Caco-2 (cell line): ENCODE data around the gene PSMB9. TPM values are rescaled to one million over a fixed set of nuclear protein-coding genes. Genes with fewer than 3 reads are reported as not detected.

Experiments used
- BruUV-seq: library from RNA; stranded (reverse); fragments of 400-500 nt; replicated peaks from 2 replicates; lab custom pipeline; 2021; lab: Mats Ljungman, UMichigan
- CTCF ChIA-PET: fragments of 300-600 bp; sonication (Branson Sonifier 250); formaldehyde crosslinking; loops from one replicate; lab custom pipeline; 2022; ENCODE audit warnings: antibody characterized with exemption; lab: Charles Lee
- POLR2A ChIA-PET: fragments of 300-600 bp; sonication (Branson Sonifier 250); formaldehyde crosslinking; loops from one replicate; lab custom pipeline; 2022; ENCODE audit warnings: antibody characterized with exemption; lab: Charles Lee
- DNase-seq, 2 experiments: peaks; one replicate each; pipeline versions ENCODE4 v3.0.0 to v3.0.0-alpha.2; 2020 to 2022
- H3K27me3 ChIP-seq: replicated peaks from 2 replicates; pipeline ENCODE4 v1.6.0; 2011; ENCODE audit warnings: low read length; ENCODE audit not compliant: control insufficient read depth, insufficient read depth
- H3K36me3 ChIP-seq: 2 replicates; pipeline ENCODE4 v1.5.1; 2011; ENCODE audit warnings: low read length; ENCODE audit not compliant: control insufficient read depth, insufficient read depth
- H3K4me1 ChIP-seq: fragments of 250-450 bp; sonication (Bioruptor Pico); 2 replicates; pipeline ENCODE4 v1.5.1; 2020; ENCODE audit warnings: mild to moderate bottlenecking
- H3K4me3 ChIP-seq: 2 replicates; pipeline ENCODE4 v1.5.1; 2011; ENCODE audit warnings: low read depth, mild to moderate bottlenecking, control low read depth, low read length
- H3K9me3 ChIP-seq: fragments of 250-450 bp; sonication (Bioruptor Pico); 2 replicates; pipeline ENCODE4 v1.5.1; 2020; ENCODE audit warnings: mild to moderate bottlenecking, moderate library complexity
- H3K27ac Mint-ChIP-seq: one replicate; pipeline ENCODE4 v1.8.0; 2022; ENCODE audit warnings: mixed read lengths; ENCODE audit not compliant: unreplicated experiment
- H3K27me3 Mint-ChIP-seq: one replicate; pipeline ENCODE4 v1.8.0; 2022; ENCODE audit warnings: mixed read lengths; ENCODE audit not compliant: insufficient read depth, unreplicated experiment
- H3K36me3 Mint-ChIP-seq: one replicate; pipeline ENCODE4 v1.8.0; 2022; ENCODE audit warnings: mild to moderate bottlenecking, mixed read lengths; ENCODE audit not compliant: insufficient read depth, unreplicated experiment
- H3K4me1 Mint-ChIP-seq: one replicate; pipeline ENCODE4 v1.8.0; 2022; ENCODE audit warnings: low read depth, mixed read lengths; ENCODE audit not compliant: unreplicated experiment
- H3K4me3 Mint-ChIP-seq: one replicate; pipeline ENCODE4 v1.8.0; 2022; ENCODE audit warnings: mild to moderate bottlenecking, moderate library complexity, mixed read lengths; ENCODE audit not compliant: unreplicated experiment
- H3K9me3 Mint-ChIP-seq: one replicate; pipeline ENCODE4 v1.8.0; 2022; ENCODE audit warnings: mixed read lengths; ENCODE audit not compliant: unreplicated experiment
- CTCF ChIP-seq, 2 experiments: fragments of 200-600 bp in 1 of 2; IDR thresholded peaks; 1 replicate in 1 of 2; 2 replicates in 1 of 2; pipeline versions ENCODE4 v1.5.1 to v1.8.0; 2011 to 2022; ENCODE audit warnings: antibody characterized with exemption in 1 of 2, control low read depth in 1 of 2, inconsistent platforms in 1 of 2, low read depth in 1 of 2, low read length in 1 of 2, mild to moderate bottlenecking in 1 of 2, moderate library complexity in 1 of 2; ENCODE audit not compliant: insufficient read depth in 1 of 2, severe bottlenecking in 1 of 2, unreplicated experiment in 1 of 2
- intact Hi-C: fragments of 100-400 bp; cut with micrococcal nuclease; formaldehyde crosslinking; loops from one replicate; pipeline ENCODE4 v1.10.0; 2022; ENCODE audit not compliant: unreplicated experiment
- total RNA-seq: library from RNA; stranded (reverse); gene quantifications from 2 replicates; pipeline ENCODE4 v1.2.3, GENCODE V29; 2022

PSMB9 gene
- total RNA-seq, 1 experiment from 2014 or later = 1.3 TPM

DNA sequence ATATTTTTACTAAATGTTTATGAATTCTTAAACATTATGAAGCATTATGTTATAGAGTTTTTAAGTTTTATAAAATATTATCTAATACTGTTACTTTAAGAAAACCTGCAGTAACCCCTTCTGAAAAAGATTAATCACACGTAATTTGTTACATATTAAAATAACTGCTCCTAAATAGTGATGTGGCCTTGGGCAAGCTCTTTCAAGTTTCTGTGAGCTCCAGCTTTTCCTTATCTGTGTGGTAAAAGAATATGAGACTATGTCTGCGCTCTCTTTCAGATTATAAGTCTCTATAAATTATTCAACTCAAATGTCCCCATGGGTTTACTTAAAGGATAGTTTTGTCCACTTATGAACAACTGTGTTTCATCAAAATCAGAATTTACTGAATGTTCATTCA is 54.9 kb downstream of the PSMB9 start:
- no peaks in the 10 kb centered on the region for H3K4me1 ChIP-seq
- H3K27ac Mint-ChIP-seq = no peak overlapping the region
- intact Hi-C loops = no loop called here
- H3K4me3 ChIP-seq = no peak overlapping the region
- BruUV-seq = no TSS peak
- H3K27me3 ChIP-seq = no peaks in the 10 kb centered on the region
- no peak for TF ChIP-seq CTCF (IDR thresholded peaks at IDR 0.05; ENCODE audit: insufficient read depth in 1 of 2, low read depth in 1 of 2, low read length in 1 of 2, severe bottlenecking in 1 of 2, unreplicated experiment in 1 of 2)
- no peaks in the 10 kb centered on the region for H3K9me3 ChIP-seq
- POLR2A ChIA-PET = no interaction called here
- H3K36me3 Mint-ChIP-seq = no peaks in the 10 kb centered on the region
- peaks cover 6% of the 10 kb centered on the region for H3K27me3 Mint-ChIP-seq
- H3K36me3 ChIP-seq = no peaks in the 10 kb centered on the region
- no peak overlapping the region for H3K4me3 Mint-ChIP-seq
- no peak for DNase-seq
- no peaks in the 10 kb centered on the region for H3K9me3 Mint-ChIP-seq
- CTCF ChIA-PET = no interaction called here
- no peaks in the 10 kb centered on the region for H3K4me1 Mint-ChIP-seq

Other genes with a start within 250 kb of the PSMB9 start
- not detected in 2 replicates for gene HLA-DQA1, start 216.8 kb upstream of the PSMB9 start, total RNA-seq
- not detected in 2 replicates for gene HLA-DQB1, start 187.5 kb upstream of the PSMB9 start, total RNA-seq
- gene HLA-DQA2, start 112.8 kb upstream of the PSMB9 start, total RNA-seq = not detected in 2 replicates
- not detected in 2 replicates for gene HLA-DQB2, start 90.7 kb upstream of the PSMB9 start, total RNA-seq
- 0.61 and 0.65 TPM in 2 replicates for gene HLA-DOB, start 37.2 kb upstream of the PSMB9 start, total RNA-seq
- gene TAP2, start 15.5 kb upstream of the PSMB9 start, total RNA-seq = 10.3 and 11.9 TPM in 2 replicates
- gene PSMB8, start 10.1 kb upstream of the PSMB9 start, total RNA-seq = 3.7 and 3.9 TPM in 2 replicates
- 2.4 and 3.7 TPM in 2 replicates for gene TAP1, start 488 bp upstream of the PSMB9 start, total RNA-seq
- gene HLA-DMB, start 86.8 kb downstream of the PSMB9 start, total RNA-seq = not detected in 2 replicates
- 1.6 and 2.1 TPM in 2 replicates for gene HLA-DMA, start 98.9 kb downstream of the PSMB9 start, total RNA-seq
- 199 and 200 TPM in 2 replicates for gene BRD2, start 114.4 kb downstream of the PSMB9 start, total RNA-seq
- not detected in 2 replicates for gene HLA-DOA, start 155.4 kb downstream of the PSMB9 start, total RNA-seq
- not detected in 2 replicates for gene HLA-DPA1, start 219.5 kb downstream of the PSMB9 start, total RNA-seq
- not detected in 2 replicates for gene HLA-DPB1, start 221.8 kb downstream of the PSMB9 start, total RNA-seq